Breast epithelium (tissue), 4 donors: ENCODE measurements around the gene GGT1. TPM values are rescaled to one million over a fixed set of nuclear protein-coding genes. Genes with fewer than 3 reads are reported as not detected.

ENCODE experiments used
- DNase-seq, 2 donors: peaks; one replicate each; pipeline ENCODE4 v3.0.0-alpha.2; 2019; ENCODE audit warnings: low spot score in 2 of 2
- H3K27ac ChIP-seq, 2 donors: fragments of 200-600 bp; sonication (generic) in 1 of 2; one replicate each; pipeline ENCODE4 v1.5.1; 2016 to 2019; ENCODE audit warnings: mild to moderate bottlenecking in 1 of 2
- H3K27me3 ChIP-seq, 2 donors: fragments of 200-600 bp; sonication (generic) in 1 of 2; one replicate each; pipeline versions ENCODE4 v1.5.1 to v1.6.0; 2017 to 2019; ENCODE audit warnings: control low read depth in 1 of 2, mild to moderate bottlenecking in 1 of 2
- H3K36me3 ChIP-seq: fragments of 200-600 bp; one replicate; pipeline ENCODE4 v1.5.1; 2019
- H3K4me1 ChIP-seq, 2 donors: fragments of 200-600 bp; sonication (generic); one replicate each; pipeline ENCODE4 v1.5.1; 2016 to 2019; ENCODE audit warnings: control low read depth in 1 of 2
- H3K4me3 ChIP-seq, 3 donors: fragments of 200-600 bp; sonication (generic); 1 replicate in 2 of 3; 2 replicates in 1 of 3; pipeline ENCODE4 v1.5.1; 2016 to 2019; ENCODE audit warnings: mild to moderate bottlenecking in 3 of 3, moderate library complexity in 2 of 3
- H3K9me3 ChIP-seq, 2 donors: fragments of 200-600 bp; sonication (generic) in 1 of 2; one replicate each; pipeline ENCODE4 v1.5.1; 2016 to 2019; ENCODE audit warnings: control low read depth in 1 of 2
- POLR2A ChIP-seq: fragments of 450-650 bp; IDR thresholded peaks from one replicate; pipeline ENCODE4 v1.6.1; 2016; ENCODE audit warnings: antibody characterized with exemption, mild to moderate bottlenecking, moderate library complexity
- POLR2AphosphoS5 ChIP-seq, 3 donors: sonication (generic); formaldehyde crosslinking; IDR thresholded peaks; one replicate each; pipeline ENCODE4 v1.6.1; 2017; ENCODE audit warnings: antibody characterized with exemption in 3 of 3
- intact Hi-C: fragments of 100-400 bp; cut with DNase I; formaldehyde crosslinking; loops from one replicate; pipeline ENCODE4 v1.15.1; 2023; ENCODE audit warnings: low total_unique reads
- total RNA-seq, 3 donors: library from RNA; depleted of rRNA; stranded (reverse); fragments of >200 nt; gene quantifications; one replicate each; pipeline ENCODE4 v1.1.0, GENCODE V29; 2016
- TF ChIP-seq, protein P1 (sequence below), 3 donors: fragments of 450-650 bp; IDR thresholded peaks; one replicate each; pipeline ENCODE4 v1.5.1; 2016 to 2017; ENCODE audit warnings: antibody characterized with exemption in 3 of 3, mild to moderate bottlenecking in 3 of 3, moderate library complexity in 3 of 3

GGT1 gene
- total RNA-seq, 3 donors from 2014 or later = 3.4 to 8.5 (median 4.6) TPM

GRCh38 chr22:24588757-24589481 is 14.1 kb upstream of the GGT1 start:
- no peaks in the 10 kb centered on the region for H3K36me3 ChIP-seq
- H3K4me3 ChIP-seq = peak overlapping the region in 1 of 3 donors; percentile 22
- H3K27me3 ChIP-seq = no peaks in the 10 kb centered on the region
- peaks cover 7 to 34% of the 10 kb centered on the region in 2 donors for H3K4me1 ChIP-seq
- TF ChIP-seq POLR2A (no peak), POLR2AphosphoS5 (IDR thresholded peaks at IDR 0.05) (no peak)
- TF ChIP-seq, protein P1, sequence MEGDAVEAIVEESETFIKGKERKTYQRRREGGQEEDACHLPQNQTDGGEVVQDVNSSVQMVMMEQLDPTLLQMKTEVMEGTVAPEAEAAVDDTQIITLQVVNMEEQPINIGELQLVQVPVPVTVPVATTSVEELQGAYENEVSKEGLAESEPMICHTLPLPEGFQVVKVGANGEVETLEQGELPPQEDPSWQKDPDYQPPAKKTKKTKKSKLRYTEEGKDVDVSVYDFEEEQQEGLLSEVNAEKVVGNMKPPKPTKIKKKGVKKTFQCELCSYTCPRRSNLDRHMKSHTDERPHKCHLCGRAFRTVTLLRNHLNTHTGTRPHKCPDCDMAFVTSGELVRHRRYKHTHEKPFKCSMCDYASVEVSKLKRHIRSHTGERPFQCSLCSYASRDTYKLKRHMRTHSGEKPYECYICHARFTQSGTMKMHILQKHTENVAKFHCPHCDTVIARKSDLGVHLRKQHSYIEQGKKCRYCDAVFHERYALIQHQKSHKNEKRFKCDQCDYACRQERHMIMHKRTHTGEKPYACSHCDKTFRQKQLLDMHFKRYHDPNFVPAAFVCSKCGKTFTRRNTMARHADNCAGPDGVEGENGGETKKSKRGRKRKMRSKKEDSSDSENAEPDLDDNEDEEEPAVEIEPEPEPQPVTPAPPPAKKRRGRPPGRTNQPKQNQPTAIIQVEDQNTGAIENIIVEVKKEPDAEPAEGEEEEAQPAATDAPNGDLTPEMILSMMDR (IDR thresholded peaks at IDR 0.05) = no peak
- H3K27ac ChIP-seq = peak overlapping the region; percentile 72 to 87
- H3K9me3 ChIP-seq = no peaks in the 10 kb centered on the region
- no peak for DNase-seq
- intact Hi-C loops = no loop called here

- TF ChIP-seq, protein P1 (IDR thresholded peaks at IDR 0.05) = no peak
- TF ChIP-seq POLR2A = no peak
- TF ChIP-seq POLR2AphosphoS5 (IDR thresholded peaks at IDR 0.05) = no peak
- H3K4me1 ChIP-seq = peaks cover 7 to 40% of the 10 kb centered on the region in 2 donors
- H3K4me3 ChIP-seq = no peak overlapping the region
- H3K9me3 ChIP-seq = no peaks in the 10 kb centered on the region
- H3K27ac ChIP-seq = peak overlapping the region; percentile 72 to 87
- H3K36me3 ChIP-seq = no peaks in the 10 kb centered on the region
- intact Hi-C loops = no loop called here
- no peak for DNase-seq
- H3K27me3 ChIP-seq = no peaks in the 10 kb centered on the region
Observed at GRCh38 chr22:24589518-24590030, 13.4 kb upstream of the GGT1 start.

DNA sequence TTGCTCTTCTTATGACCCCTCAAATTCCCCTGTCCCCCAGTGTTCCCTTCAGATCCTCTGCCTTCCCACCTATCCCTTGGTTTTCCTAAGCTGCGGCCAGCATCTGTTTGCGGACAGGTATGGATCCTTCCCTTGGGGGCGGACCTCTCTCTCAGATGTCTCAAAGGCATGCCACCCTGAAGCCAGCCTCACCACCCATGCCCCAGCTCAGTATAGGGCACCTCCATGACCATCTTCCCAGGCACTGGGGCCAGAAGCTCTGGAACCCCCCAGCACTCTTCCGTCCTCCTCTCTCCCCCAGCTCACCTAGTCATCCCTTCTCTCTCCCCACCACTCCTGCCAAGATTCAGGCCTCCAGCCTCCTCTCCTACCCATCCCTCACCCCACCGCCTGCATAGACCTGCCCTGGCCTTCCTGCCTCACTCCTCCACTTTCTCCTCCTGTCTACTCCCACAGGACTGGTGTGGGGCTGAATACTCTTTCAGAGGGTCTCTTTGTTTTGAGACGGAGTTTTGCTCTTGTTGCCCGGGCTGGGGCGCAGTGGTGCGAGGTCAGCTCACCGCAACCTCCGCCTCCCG is 12.3 kb upstream of the GGT1 start:
- H3K4me1 ChIP-seq = peaks cover 13 to 46% of the 10 kb centered on the region in 2 donors
- intact Hi-C loops = no loop called here
- TF ChIP-seq POLR2A (no peak), POLR2AphosphoS5 (IDR thresholded peaks at IDR 0.05) (no peak)
- TF ChIP-seq, protein P1 (IDR thresholded peaks at IDR 0.05) = no peak
- peak overlapping the region; percentile 72 to 88 for H3K27ac ChIP-seq
- no peaks in the 10 kb centered on the region for H3K9me3 ChIP-seq
- DNase-seq = no peak
- H3K4me3 ChIP-seq = no peak overlapping the region
- H3K36me3 ChIP-seq = no peaks in the 10 kb centered on the region
- H3K27me3 ChIP-seq = no peaks in the 10 kb centered on the region

- Histone ChIP-seq H3K36me3 (no peaks in the 10 kb centered on the region), H3K4me1 (peaks cover 13 to 46% of the 10 kb centered on the region in 2 donors), H3K27me3 (no peaks in the 10 kb centered on the region), H3K9me3 (no peaks in the 10 kb centered on the region), H3K27ac (peak overlapping the region; percentile 72 to 88), H3K4me3 (no peak overlapping the region)
- intact Hi-C loops = no loop called here
- no peak for TF ChIP-seq POLR2AphosphoS5 (IDR thresholded peaks at IDR 0.05)
- TF ChIP-seq, protein P1 (IDR thresholded peaks at IDR 0.05) = no peak
- TF ChIP-seq POLR2A = no peak
- DNase-seq = no peak
Observed at GRCh38 chr22:24591286-24591830, 11.6 kb upstream of the GGT1 start.
